Progenitor cell of endocrine pancreas (in vitro differentiated cells): ENCODE measurements around the gene FAM227B. TPM values are rescaled to one million over a fixed set of nuclear protein-coding genes. Genes with fewer than 3 reads are reported as not detected.
"Not testable (repeated sequence)": the region's sequence is repeated elsewhere in the genome, so short reads cannot be mapped to it uniquely, and the experiment has no call there.

Experiments
- DNase-seq: peaks from one replicate; pipeline ENCODE4 v3.0.0; 2021; ENCODE audit warnings: low spot score; ENCODE audit not compliant: unreplicated experiment
- H3K27ac Mint-ChIP-seq: 2 replicates; pipeline ENCODE4 v1.8.0; 2021; ENCODE audit warnings: mild to moderate bottlenecking, moderate library complexity, mixed read lengths
- H3K27me3 Mint-ChIP-seq: 2 replicates; pipeline ENCODE4 v1.8.0; 2021; ENCODE audit warnings: mixed read lengths
- H3K36me3 Mint-ChIP-seq: 2 replicates; pipeline ENCODE4 v1.8.0; 2022; ENCODE audit warnings: mixed read lengths; ENCODE audit not compliant: insufficient read depth
- H3K4me1 Mint-ChIP-seq: 2 replicates; pipeline ENCODE4 v1.8.0; 2021; ENCODE audit warnings: low read depth, mixed read lengths
- H3K4me3 Mint-ChIP-seq: 2 replicates; pipeline ENCODE4 v1.8.0; 2021; ENCODE audit warnings: low read depth, mild to moderate bottlenecking, moderate library complexity, mixed read lengths
- H3K9me3 Mint-ChIP-seq: 2 replicates; pipeline ENCODE4 v1.8.0; 2021; ENCODE audit warnings: low read depth, mixed read lengths
- CTCF ChIP-seq: fragments of 200-600 bp; sonication (generic); IDR thresholded peaks from one replicate; pipeline ENCODE4 v1.5.0; 2021; ENCODE audit warnings: antibody characterized with exemption, mild to moderate bottlenecking; ENCODE audit not compliant: unreplicated experiment
- long read RNA-seq: library from polyadenylated mRNA; unstranded; transcript quantifications from one replicate; pipeline ENCODE4 v2.0.0, GENCODE V29; 2020
- total RNA-seq: library from RNA; stranded (reverse); gene quantifications from 2 replicates; pipeline ENCODE4 v1.2.1, GENCODE V29; 2021

Gene FAM227B
- total RNA-seq: 8.3 and 8.9 TPM in 2 replicates
- long read RNA-seq, partial matches to known transcripts: 9 of 23 reads
- long read RNA-seq, other reads (novel, unspliced or antisense): 14 of 23 reads

GRCh38 chr15:49620658-49621368, at the start of gene FAM227B, which contains the start of gene DTWD1:
TSS of gene FAM227B (minus strand) at chr15:49620818. CDS start at chr15:49615171, 5,647 bp downstream.
TSS of gene DTWD1 (plus strand) at chr15:49621048. CDS start at chr15:49625168, 4,120 bp downstream.
- Mint-ChIP-seq H3K27ac (peak within 1 kb of the TSS; percentile 100), H3K9me3 (peaks cover 11% of the 10 kb centered on the region), H3K4me1 (peaks cover 31% of the 10 kb centered on the region), H3K27me3 (no peaks in the 10 kb centered on the region), H3K4me3 (peak within 1 kb of the TSS; percentile 98), H3K36me3 (peaks cover 19% of the 10 kb centered on the region)
- no peak for TF ChIP-seq CTCF
- DNase-seq: peak; percentile 86

- Mint-ChIP-seq H3K27ac (no peak overlapping the region), H3K36me3 (no peaks in the 10 kb centered on the region)
- no peak for TF ChIP-seq CTCF
Observed at GRCh38 chr15:49669288-49669687, 48.7 kb upstream of the FAM227B start.

GRCh38 chr15:49666486-49666885, 45.9 kb upstream of the FAM227B start:
- not testable (repeated sequence) for H3K27ac Mint-ChIP-seq, H3K27me3 Mint-ChIP-seq, H3K4me3 Mint-ChIP-seq, H3K9me3 Mint-ChIP-seq, H3K4me1 Mint-ChIP-seq, H3K36me3 Mint-ChIP-seq, DNase-seq

More at GRCh38 chr15:49669288-49669687, 48.7 kb upstream of the FAM227B start:
- Mint-ChIP-seq H3K27me3 (no peaks in the 10 kb centered on the region), H3K4me3 (no peak overlapping the region), H3K9me3 (no peaks in the 10 kb centered on the region), H3K4me1 (peaks cover under 1% of the 10 kb centered on the region)
- DNase-seq: no peak

- no peak overlapping the region for H3K27ac Mint-ChIP-seq
- H3K36me3 Mint-ChIP-seq: no peaks in the 10 kb centered on the region
- peaks cover 6% of the 10 kb centered on the region for H3K4me1 Mint-ChIP-seq
- H3K27me3 Mint-ChIP-seq: peaks cover 4% of the 10 kb centered on the region
- H3K4me3 Mint-ChIP-seq: no peak overlapping the region
- TF ChIP-seq CTCF: no peak
- no peak for DNase-seq
- H3K9me3 Mint-ChIP-seq: no peaks in the 10 kb centered on the region
Observed at GRCh38 chr15:49664716-49665115, 44.1 kb upstream of the FAM227B start.

- DNase-seq: no peak
- Mint-ChIP-seq H3K27me3 (no peaks in the 10 kb centered on the region), H3K9me3 (peaks cover 33% of the 10 kb centered on the region), H3K27ac (no peak overlapping the region), H3K4me1 (peaks cover 6% of the 10 kb centered on the region), H3K4me3 (no peak overlapping the region), H3K36me3 (peaks cover 1% of the 10 kb centered on the region)
- no peak for TF ChIP-seq CTCF
Observed at GRCh38 chr15:49656734-49657133, 36.1 kb upstream of the FAM227B start.

- no peak for DNase-seq
- no peak for TF ChIP-seq CTCF
- Mint-ChIP-seq H3K4me1 (peaks cover 6% of the 10 kb centered on the region), H3K27ac (no peak overlapping the region), H3K27me3 (no peaks in the 10 kb centered on the region), H3K9me3 (peaks cover 27% of the 10 kb centered on the region), H3K36me3 (no peaks in the 10 kb centered on the region), H3K4me3 (no peak overlapping the region)
Observed at GRCh38 chr15:49652922-49653321, 32.3 kb upstream of the FAM227B start.
